DOHH2 (cell line): ENCODE results near the gene TSPAN11.

ENCODE experiments used
- H3F3A ChIP-seq: fragments of 200-600 bp; sonication (generic), shearing (Covaris generic); 2 replicates; pipeline ENCODE4 v1.6.0; 2016; ENCODE audit warnings: antibody characterized with exemption, mild to moderate bottlenecking; ENCODE audit not compliant: control insufficient read depth, insufficient read depth
- H3K27ac ChIP-seq: fragments of 200-600 bp; sonication (generic); 2 replicates; pipeline ENCODE4 v1.5.1; 2014; ENCODE audit warnings: low read depth, mild to moderate bottlenecking, low read length, moderate library complexity
- H3K27me3 ChIP-seq: fragments of 200-600 bp; sonication (generic); 2 replicates; pipeline ENCODE4 v1.6.1; 2014; ENCODE audit warnings: mild to moderate bottlenecking, low read length, mixed read lengths; ENCODE audit not compliant: control insufficient read depth
- H3K36me3 ChIP-seq: fragments of 200-600 bp; sonication (generic); 2 replicates; pipeline ENCODE4 v1.6.1; 2014; ENCODE audit warnings: mild to moderate bottlenecking, low read length, moderate library complexity, mixed read lengths; ENCODE audit not compliant: control insufficient read depth
- H3K4me1 ChIP-seq: fragments of 200-600 bp; sonication (generic); 2 replicates; pipeline ENCODE4 v1.6.1; 2014; ENCODE audit warnings: mild to moderate bottlenecking, low read length, mixed read lengths; ENCODE audit not compliant: control insufficient read depth
- H3K4me2 ChIP-seq: fragments of 200-600 bp; sonication (generic); 2 replicates; pipeline ENCODE4 v1.6.0; 2014; ENCODE audit warnings: mild to moderate bottlenecking, low read length, moderate library complexity
- H3K4me3 ChIP-seq: fragments of 200-600 bp; sonication (generic); 2 replicates; pipeline ENCODE4 v1.5.1; 2014; ENCODE audit warnings: mild to moderate bottlenecking, low read length, mixed read lengths
- H3K79me2 ChIP-seq: fragments of 200-600 bp; sonication (generic); 2 replicates; pipeline ENCODE4 v1.6.1; 2014; ENCODE audit warnings: mild to moderate bottlenecking, low read length, mixed read lengths; ENCODE audit not compliant: control insufficient read depth
- H3K9me2 ChIP-seq: fragments of 200-600 bp; sonication (generic); replicated peaks from 2 replicates; pipeline ENCODE4 v1.6.1; 2014; ENCODE audit warnings: mild to moderate bottlenecking, low read length, mixed read lengths; ENCODE audit not compliant: control insufficient read depth
- H3K9me3 ChIP-seq: fragments of 200-600 bp; sonication (generic); 2 replicates; pipeline ENCODE4 v1.6.1; 2014; ENCODE audit warnings: antibody characterized with exemption, low read length, mixed read lengths; ENCODE audit not compliant: control insufficient read depth, insufficient read depth
- H4K20me1 ChIP-seq: fragments of 200-600 bp; sonication (generic); 2 replicates; pipeline ENCODE4 v1.6.0; 2014; ENCODE audit warnings: low read depth, mild to moderate bottlenecking, antibody characterized with exemption, low read length, moderate library complexity; ENCODE audit not compliant: control insufficient read depth, insufficient read depth
- CTCF ChIP-seq: fragments of 200-600 bp; sonication (generic); IDR thresholded peaks from one replicate; pipeline ENCODE4 v1.5.1; 2014; ENCODE audit warnings: antibody characterized with exemption, mild to moderate bottlenecking, low read depth, low read length; ENCODE audit not compliant: poor library complexity, severe bottlenecking
- EZH2phosphoT487 ChIP-seq: fragments of 200-600 bp; sonication (generic); IDR thresholded peaks from 2 replicates; pipeline ENCODE4 v1.6.1; 2017; ENCODE audit warnings: borderline replicate concordance, mild to moderate bottlenecking, antibody characterized with exemption, low read length, moderate library complexity, mixed read lengths

TSPAN11 gene

GRCh38 chr12:31000751-31001150 lies 74.2 kb downstream of the TSPAN11 start:
- Histone ChIP-seq H3K9me2 (no peaks in the 10 kb centered on the region), H3K9me3 (no peaks in the 10 kb centered on the region), H3K4me1 (no peaks in the 10 kb centered on the region), H3K79me2 (no peaks in the 10 kb centered on the region), H3K27me3 (peaks cover 10% of the 10 kb centered on the region; the same call in 1 of the 2 replicates), H3K4me3 (no peak overlapping the region), H3K27ac (no peak overlapping the region), H3K36me3 (no peaks in the 10 kb centered on the region), H3K4me2 (no peak overlapping the region), H4K20me1 (no peaks in the 10 kb centered on the region), H3F3A (no peaks in the 10 kb centered on the region)
- TF ChIP-seq CTCF (no peak), EZH2phosphoT487 (no peak)

GRCh38 chr12:31001581-31002360 lies 75.2 kb downstream of the TSPAN11 start:
- H4K20me1 ChIP-seq, result no peaks in the 10 kb centered on the region
- no peaks in the 10 kb centered on the region for H3K9me3 ChIP-seq
- H3K9me2 ChIP-seq, result no peaks in the 10 kb centered on the region
- H3K36me3 ChIP-seq, result no peaks in the 10 kb centered on the region
- no peaks in the 10 kb centered on the region for H3K79me2 ChIP-seq
- H3F3A ChIP-seq, result no peaks in the 10 kb centered on the region
- H3K27ac ChIP-seq, result no peak overlapping the region
- peaks cover 10% of the 10 kb centered on the region; the same call in 1 of the 2 replicates for H3K27me3 ChIP-seq
- no peak overlapping the region for H3K4me3 ChIP-seq
- H3K4me2 ChIP-seq, result no peak overlapping the region
- no peaks in the 10 kb centered on the region for H3K4me1 ChIP-seq
- TF ChIP-seq CTCF (no peak), EZH2phosphoT487 (no peak)

GRCh38 chr12:31002361-31002725 lies 75.8 kb downstream of the TSPAN11 start:
- Histone ChIP-seq H3K9me2 (no peaks in the 10 kb centered on the region), H3K27me3 (peaks cover 10% of the 10 kb centered on the region; the same call in 1 of the 2 replicates)
- no peak for TF ChIP-seq CTCF

More at GRCh38 chr12:31002361-31002725, 75.8 kb downstream of the TSPAN11 start:
- H3K4me2 ChIP-seq, result no peak overlapping the region
- H3K9me3 ChIP-seq, result no peaks in the 10 kb centered on the region
- no peaks in the 10 kb centered on the region for H3F3A ChIP-seq
- H3K36me3 ChIP-seq, result no peaks in the 10 kb centered on the region
- H4K20me1 ChIP-seq, result no peaks in the 10 kb centered on the region
- no peak overlapping the region for H3K4me3 ChIP-seq
- no peaks in the 10 kb centered on the region for H3K79me2 ChIP-seq
- no peak overlapping the region for H3K27ac ChIP-seq
- H3K4me1 ChIP-seq, result no peaks in the 10 kb centered on the region
